HCT116 (cell line): Measurements from ENCODE around the gene SAG. TPM values are rescaled to one million over a fixed set of nuclear protein-coding genes. Genes with fewer than 3 reads are reported as not detected.

Experiments used
- ATAC-seq: fragments of 200-7000 bp; cut with Tn5 transposase; 2 replicates; pipeline ENCODE4 v1.9.1; 2020; ENCODE audit warnings: mild to moderate bottlenecking, moderate library complexity
- BruUV-seq: library from RNA; stranded (reverse); fragments of 400-500 nt; replicated peaks from 2 replicates; lab custom pipeline; 2021; lab: Mats Ljungman, UMichigan
- CTCF ChIA-PET: fragments of 300-600 bp; sonication (Branson Sonifier 250); formaldehyde crosslinking; loops from one replicate; lab custom pipeline; 2021; ENCODE audit warnings: antibody characterized with exemption; lab: Charles Lee
- POLR2A ChIA-PET: fragments of 300-600, 350-600 bp; sonication (Branson Sonifier 250); formaldehyde crosslinking; loops from one replicate; lab custom pipeline; 2021; ENCODE audit warnings: antibody characterized with exemption; lab: Charles Lee
- RAD21 ChIA-PET, 2 experiments: fragments of 300-600 bp; sonication (Branson Sonifier 250); formaldehyde crosslinking; loops; one replicate each; lab custom pipeline; 2023; ENCODE audit warnings: low total read pairs in 2 of 2; ENCODE audit not compliant: uncharacterized antibody in 2 of 2, unreplicated experiment in 2 of 2, low non-redundant PET in 1 of 2; lab: Charles Lee
- DNase-seq: peaks from one replicate; pipeline ENCODE4 v3.0.0-alpha.2; 2010; ENCODE audit warnings: low read depth, low spot score
- H2AFZ ChIP-seq: fragments of 200-600 bp; shearing (Covaris generic), sonication (generic); 2 replicates; pipeline ENCODE4 v1.6.1; 2017; ENCODE audit warnings: low read depth, mixed run types, mixed read lengths, antibody characterized with exemption, low read length; ENCODE audit not compliant: poor library complexity, severe bottlenecking
- H3K27ac ChIP-seq: 2 replicates; pipeline ENCODE4 v1.5.1; 2012; ENCODE audit warnings: low read depth, low read length
- H3K27me3 ChIP-seq: fragments of 200-600 bp; sonication (generic); 2 replicates; pipeline ENCODE4 v1.6.1; 2016; ENCODE audit warnings: mixed run types, low read length, mixed read lengths; ENCODE audit not compliant: insufficient read depth
- H3K36me3 ChIP-seq, 2 experiments: fragments of 200-500 bp in 1 of 2; fragments of 200-600 bp in 1 of 2; sonication (Bioruptor generic) in 1 of 2; sonication (generic) in 1 of 2; 2 replicates each; pipeline versions ENCODE4 v1.5.1 to v1.6.1; 2014 to 2016; ENCODE audit warnings: low read length in 2 of 2, inconsistent platforms in 1 of 2, mixed read lengths in 1 of 2, mixed run types in 1 of 2; ENCODE audit not compliant: insufficient read depth in 2 of 2, control insufficient read depth in 1 of 2
- H3K4me1 ChIP-seq, 2 experiments: fragments of 200-600 bp in 1 of 2; sonication (generic) in 1 of 2; 2 replicates each; pipeline versions ENCODE4 v1.5.1 to v1.6.1; 2012 to 2017; ENCODE audit warnings: low read length in 2 of 2, inconsistent platforms in 1 of 2, mild to moderate bottlenecking in 1 of 2, mixed read lengths in 1 of 2, mixed run types in 1 of 2, moderate library complexity in 1 of 2; ENCODE audit not compliant: insufficient read depth in 2 of 2, control insufficient read depth in 1 of 2
- H3K4me2 ChIP-seq: fragments of 200-600 bp; sonication (generic); 2 replicates; pipeline ENCODE4 v1.6.1; 2017; ENCODE audit warnings: mixed run types, low read length, mixed read lengths
- H3K4me3 ChIP-seq, 2 experiments: fragments of 200-600 bp in 1 of 2; sonication (generic) in 1 of 2; replicated peaks in 1 of 2; 2 replicates each; pipeline ENCODE4 v1.5.1; 2011 to 2016; ENCODE audit warnings: low read length in 2 of 2, control low read depth in 1 of 2, low read depth in 1 of 2, mild to moderate bottlenecking in 1 of 2, mixed read lengths in 1 of 2, mixed run types in 1 of 2
- H3K79me2 ChIP-seq: fragments of 200-600 bp; sonication (generic); 2 replicates; pipeline ENCODE4 v1.6.1; 2017; ENCODE audit warnings: mild to moderate bottlenecking, mixed run types, low read length, moderate library complexity, mixed read lengths; ENCODE audit not compliant: insufficient read depth
- H3K9ac ChIP-seq: fragments of 200-600 bp; sonication (generic); 2 replicates; pipeline ENCODE4 v1.6.1; 2016; ENCODE audit warnings: low read length, mixed read lengths
- H3K9me2 ChIP-seq: fragments of 200-600 bp; sonication (generic), shearing (Covaris generic); 2 replicates; pipeline ENCODE4 v1.6.1; 2017; ENCODE audit warnings: mixed run types, mild to moderate bottlenecking, moderate library complexity; ENCODE audit not compliant: insufficient read depth
- H3K9me3 ChIP-seq, 2 experiments: fragments of 200-500 bp in 1 of 2; fragments of 200-600 bp in 1 of 2; sonication (Bioruptor generic) in 1 of 2; sonication (generic) in 1 of 2; 2 replicates each; pipeline ENCODE4 v1.6.1; 2014 to 2017; ENCODE audit warnings: low read length in 2 of 2, mixed read lengths in 2 of 2, inconsistent platforms in 1 of 2, low read depth in 1 of 2, mild to moderate bottlenecking in 1 of 2, mixed run types in 1 of 2, moderate library complexity in 1 of 2; ENCODE audit not compliant: control insufficient read depth in 1 of 2, insufficient read depth in 1 of 2
- H4K20me1 ChIP-seq: fragments of 200-600 bp; sonication (generic), shearing (Covaris generic); 2 replicates; pipeline ENCODE4 v1.6.1; 2017; ENCODE audit warnings: mixed run types, mild to moderate bottlenecking, moderate library complexity; ENCODE audit not compliant: insufficient read depth
- ATF3 ChIP-seq: IDR thresholded peaks from 2 replicates; pipeline ENCODE4 v1.6.1; 2012
- CEBPB ChIP-seq: IDR thresholded peaks from 2 replicates; pipeline ENCODE4 v1.6.1; 2012; ENCODE audit warnings: low read depth
- EGR1 ChIP-seq: IDR thresholded peaks from 2 replicates; pipeline ENCODE4 v1.6.1; 2012; ENCODE audit warnings: low read depth
- ELF1 ChIP-seq: IDR thresholded peaks from 2 replicates; pipeline ENCODE4 v1.6.1; 2012; ENCODE audit warnings: low read depth, borderline replicate concordance
- EZH2phosphoT487 ChIP-seq: fragments of 200-600 bp; IDR thresholded peaks from 2 replicates; pipeline ENCODE4 v1.6.1; 2018; ENCODE audit warnings: antibody characterized with exemption, borderline replicate concordance
- JUND ChIP-seq: IDR thresholded peaks from 2 replicates; pipeline ENCODE4 v1.6.1; 2012
- POLR2A ChIP-seq: IDR thresholded peaks from 2 replicates; pipeline ENCODE4 v1.7.0; 2011; ENCODE audit warnings: borderline replicate concordance; ENCODE audit not compliant: insufficient read depth, insufficient read length; ENCODE audit errors: extremely low read depth
- SP1 ChIP-seq: IDR thresholded peaks from 2 replicates; pipeline ENCODE4 v1.6.1; 2012; ENCODE audit warnings: low read depth
- SRF ChIP-seq: IDR thresholded peaks from 2 replicates; pipeline ENCODE4 v1.6.1; 2012; ENCODE audit warnings: low read depth
- TCF7L2 ChIP-seq: IDR thresholded peaks from 2 replicates; pipeline ENCODE4 v1.7.0; 2011; ENCODE audit warnings: borderline replicate concordance, inconsistent platforms; ENCODE audit not compliant: insufficient read depth, insufficient read length; ENCODE audit errors: extremely low read depth
- YY1 ChIP-seq: IDR thresholded peaks from 2 replicates; pipeline ENCODE4 v1.6.1; 2011; ENCODE audit warnings: low read length, low read depth, moderate library complexity, mild to moderate bottlenecking; ENCODE audit not compliant: insufficient replicate concordance; ENCODE audit errors: extremely low read depth
- ZFX ChIP-seq: fragments of 450-650 bp; IDR thresholded peaks from 2 replicates; pipeline ENCODE4 v1.6.1; 2017
- intact Hi-C: fragments of 100-400 bp; cut with micrococcal nuclease; formaldehyde crosslinking; loops from 2 replicates; pipeline ENCODE4 v1.10.0; 2022
- total RNA-seq: library from RNA; stranded (reverse); gene quantifications from one replicate; pipeline ENCODE4 v1.2.1, GENCODE V29; 2021; ENCODE audit not compliant: unreplicated experiment
- TF ChIP-seq, protein P1 (sequence below): IDR thresholded peaks from 2 replicates; pipeline ENCODE4 v1.6.1; 2012; ENCODE audit warnings: low read depth
- TF ChIP-seq, protein P2 (sequence below), 3 experiments: fragments of 200-600 bp in 1 of 3; sonication (generic) in 1 of 3; IDR thresholded peaks in 2 of 3; conservative IDR thresholded peaks in 1 of 3; 2 replicates each; pipeline ENCODE4 v1.5.1; 2012 to 2017; ENCODE audit warnings: low read depth in 2 of 3, low read length in 2 of 3, antibody characterized with exemption in 1 of 3, borderline replicate concordance in 1 of 3, control low read depth in 1 of 3, mild to moderate bottlenecking in 1 of 3, mixed read lengths in 1 of 3, mixed run types in 1 of 3, moderate library complexity in 1 of 3; ENCODE audit not compliant: insufficient read depth in 1 of 3
- TF ChIP-seq, protein P3 (sequence below): IDR thresholded peaks from 2 replicates; pipeline ENCODE4 v1.6.1; 2012

Gene SAG
- total RNA-seq, 1 experiment from 2014 or later, result not detected

- BruUV-seq, result no TSS peak
- ATAC-seq (no peak), DNase-seq (no peak)
- no peak overlapping the region for H3K9ac ChIP-seq
- no peak overlapping the region for H3K27ac ChIP-seq
- H2AFZ ChIP-seq, result no peak overlapping the region
- H4K20me1 ChIP-seq, result no peaks in the 10 kb centered on the region
- no peak for TF ChIP-seq SRF
- no peaks in the 10 kb centered on the region for H3K9me2 ChIP-seq
- H3K9me3 ChIP-seq, result no peaks in the 10 kb centered on the region
- intact Hi-C loops, result no loop called here
- no peak overlapping the region for H3K4me2 ChIP-seq
- ChIA-PET CTCF (no interaction called here), RAD21 (no interaction called here), POLR2A (no interaction called here)
- no peak overlapping the region for H3K4me3 ChIP-seq
- H3K27me3 ChIP-seq, result no peaks in the 10 kb centered on the region
- no peaks in the 10 kb centered on the region for H3K4me1 ChIP-seq
- no peaks in the 10 kb centered on the region for H3K36me3 ChIP-seq
- no peaks in the 10 kb centered on the region for H3K79me2 ChIP-seq
Measured at GRCh38 chr2:233336541-233336940, 28.9 kb downstream of the SAG start.

GRCh38 chr2:233338046-233338445, 30.4 kb downstream of the SAG start:
- H2AFZ ChIP-seq, result no peak overlapping the region
- H3K4me2 ChIP-seq, result no peak overlapping the region
- RAD21 ChIA-PET, result no interaction called here
- ATAC-seq, result peak; percentile 44; the same call in 1 of the 2 replicates
- H3K27me3 ChIP-seq, result no peaks in the 10 kb centered on the region
- H3K9me2 ChIP-seq, result no peaks in the 10 kb centered on the region
- no peaks in the 10 kb centered on the region for H3K36me3 ChIP-seq
- no peaks in the 10 kb centered on the region for H3K4me1 ChIP-seq
- TF ChIP-seq ZFX, result no peak
- TF ChIP-seq, protein P1, sequence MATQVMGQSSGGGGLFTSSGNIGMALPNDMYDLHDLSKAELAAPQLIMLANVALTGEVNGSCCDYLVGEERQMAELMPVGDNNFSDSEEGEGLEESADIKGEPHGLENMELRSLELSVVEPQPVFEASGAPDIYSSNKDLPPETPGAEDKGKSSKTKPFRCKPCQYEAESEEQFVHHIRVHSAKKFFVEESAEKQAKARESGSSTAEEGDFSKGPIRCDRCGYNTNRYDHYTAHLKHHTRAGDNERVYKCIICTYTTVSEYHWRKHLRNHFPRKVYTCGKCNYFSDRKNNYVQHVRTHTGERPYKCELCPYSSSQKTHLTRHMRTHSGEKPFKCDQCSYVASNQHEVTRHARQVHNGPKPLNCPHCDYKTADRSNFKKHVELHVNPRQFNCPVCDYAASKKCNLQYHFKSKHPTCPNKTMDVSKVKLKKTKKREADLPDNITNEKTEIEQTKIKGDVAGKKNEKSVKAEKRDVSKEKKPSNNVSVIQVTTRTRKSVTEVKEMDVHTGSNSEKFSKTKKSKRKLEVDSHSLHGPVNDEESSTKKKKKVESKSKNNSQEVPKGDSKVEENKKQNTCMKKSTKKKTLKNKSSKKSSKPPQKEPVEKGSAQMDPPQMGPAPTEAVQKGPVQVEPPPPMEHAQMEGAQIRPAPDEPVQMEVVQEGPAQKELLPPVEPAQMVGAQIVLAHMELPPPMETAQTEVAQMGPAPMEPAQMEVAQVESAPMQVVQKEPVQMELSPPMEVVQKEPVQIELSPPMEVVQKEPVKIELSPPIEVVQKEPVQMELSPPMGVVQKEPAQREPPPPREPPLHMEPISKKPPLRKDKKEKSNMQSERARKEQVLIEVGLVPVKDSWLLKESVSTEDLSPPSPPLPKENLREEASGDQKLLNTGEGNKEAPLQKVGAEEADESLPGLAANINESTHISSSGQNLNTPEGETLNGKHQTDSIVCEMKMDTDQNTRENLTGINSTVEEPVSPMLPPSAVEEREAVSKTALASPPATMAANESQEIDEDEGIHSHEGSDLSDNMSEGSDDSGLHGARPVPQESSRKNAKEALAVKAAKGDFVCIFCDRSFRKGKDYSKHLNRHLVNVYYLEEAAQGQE, result no peak
- TF ChIP-seq YY1, result no peak
- no peak for TF ChIP-seq SP1
- no peak for TF ChIP-seq ELF1
- TF ChIP-seq POLR2A, result no peak
- TF ChIP-seq, protein P2, sequence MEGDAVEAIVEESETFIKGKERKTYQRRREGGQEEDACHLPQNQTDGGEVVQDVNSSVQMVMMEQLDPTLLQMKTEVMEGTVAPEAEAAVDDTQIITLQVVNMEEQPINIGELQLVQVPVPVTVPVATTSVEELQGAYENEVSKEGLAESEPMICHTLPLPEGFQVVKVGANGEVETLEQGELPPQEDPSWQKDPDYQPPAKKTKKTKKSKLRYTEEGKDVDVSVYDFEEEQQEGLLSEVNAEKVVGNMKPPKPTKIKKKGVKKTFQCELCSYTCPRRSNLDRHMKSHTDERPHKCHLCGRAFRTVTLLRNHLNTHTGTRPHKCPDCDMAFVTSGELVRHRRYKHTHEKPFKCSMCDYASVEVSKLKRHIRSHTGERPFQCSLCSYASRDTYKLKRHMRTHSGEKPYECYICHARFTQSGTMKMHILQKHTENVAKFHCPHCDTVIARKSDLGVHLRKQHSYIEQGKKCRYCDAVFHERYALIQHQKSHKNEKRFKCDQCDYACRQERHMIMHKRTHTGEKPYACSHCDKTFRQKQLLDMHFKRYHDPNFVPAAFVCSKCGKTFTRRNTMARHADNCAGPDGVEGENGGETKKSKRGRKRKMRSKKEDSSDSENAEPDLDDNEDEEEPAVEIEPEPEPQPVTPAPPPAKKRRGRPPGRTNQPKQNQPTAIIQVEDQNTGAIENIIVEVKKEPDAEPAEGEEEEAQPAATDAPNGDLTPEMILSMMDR (IDR thresholded peaks at IDR 0.05 in 2 of 3, conservative IDR thresholded peaks at IDR 0.05 in 1 of 3; ENCODE audit: borderline replicate concordance in 1 of 3, insufficient read depth in 1 of 3, low read depth in 2 of 3, low read length in 2 of 3), result no peak
- no peak for TF ChIP-seq CEBPB
- TF ChIP-seq JUND, result no peak
- TF ChIP-seq, protein P3, sequence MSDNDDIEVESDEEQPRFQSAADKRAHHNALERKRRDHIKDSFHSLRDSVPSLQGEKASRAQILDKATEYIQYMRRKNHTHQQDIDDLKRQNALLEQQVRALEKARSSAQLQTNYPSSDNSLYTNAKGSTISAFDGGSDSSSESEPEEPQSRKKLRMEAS, result no peak
- TF ChIP-seq EZH2phosphoT487, result no peak
- TF ChIP-seq ATF3, result no peak
- no peak for TF ChIP-seq TCF7L2
- no peak for TF ChIP-seq EGR1
- no peaks in the 10 kb centered on the region for H3K79me2 ChIP-seq
- H4K20me1 ChIP-seq, result no peaks in the 10 kb centered on the region
- CTCF ChIA-PET, result no interaction called here
- DNase-seq, result no peak
- BruUV-seq, result no TSS peak
- POLR2A ChIA-PET, result no interaction called here
- no peak overlapping the region for H3K27ac ChIP-seq
- no peak overlapping the region for H3K9ac ChIP-seq
- no peaks in the 10 kb centered on the region for H3K9me3 ChIP-seq
- intact Hi-C loops, result no loop called here
- no peak overlapping the region for H3K4me3 ChIP-seq
